GM23338 (cell line): ENCODE data around the gene NCKAP5.

Experiments
- EZH2 ChIP-seq: fragments of 200-600 bp; sonication (generic); IDR thresholded peaks from one replicate; pipeline ENCODE4 v1.8.0; 2017; ENCODE audit warnings: antibody characterized with exemption, mild to moderate bottlenecking, low read depth; ENCODE audit not compliant: unreplicated experiment
- JUNB ChIP-seq: IDR thresholded peaks from one replicate; pipeline ENCODE4 v1.6.1; 2016; ENCODE audit warnings: antibody characterized with exemption; ENCODE audit not compliant: unreplicated experiment
- ZNF331 ChIP-seq: fragments of 250-450 bp; sonication (Bioruptor Pico); IDR thresholded peaks from 2 replicates; pipeline ENCODE4 v1.5.0; 2020; ENCODE audit warnings: low read depth, mild to moderate bottlenecking, moderate library complexity
- TF ChIP-seq, protein P1 (sequence below), 2 experiments: fragments of 200-600 bp in 1 of 2; sonication (generic) in 1 of 2; conservative IDR thresholded peaks; 2 replicates each; pipeline versions ENCODE4 v1.5.1 to v1.6.1; 2016 to 2017; ENCODE audit warnings: antibody characterized with exemption in 2 of 2, low read depth in 2 of 2, mild to moderate bottlenecking in 2 of 2, moderate library complexity in 1 of 2
- TF ChIP-seq, protein P2 (sequence below): IDR thresholded peaks from one replicate; pipeline ENCODE4 v1.6.1; 2018; ENCODE audit warnings: antibody characterized with exemption; ENCODE audit not compliant: unreplicated experiment

DNA sequence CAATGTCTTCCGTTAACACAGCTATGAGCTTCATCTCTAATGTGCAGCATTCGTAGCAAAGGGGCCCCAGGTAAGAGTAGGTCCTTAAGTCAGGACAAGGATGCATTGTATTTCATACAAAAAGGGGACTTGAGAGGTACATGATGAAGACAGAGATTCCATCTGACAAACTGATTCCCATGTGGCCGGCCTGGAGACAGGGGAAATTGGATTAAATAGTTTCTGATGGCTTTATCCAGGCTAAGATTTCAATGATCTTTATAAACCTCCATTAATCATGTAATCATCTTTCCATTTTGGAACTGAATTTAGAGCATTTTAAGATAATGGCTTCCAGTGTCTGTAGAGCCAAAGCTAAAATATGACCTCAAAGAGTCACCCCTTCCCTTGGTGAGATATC lies 111.3 kb downstream of the NCKAP5 start:
- TF ChIP-seq, protein P1, sequence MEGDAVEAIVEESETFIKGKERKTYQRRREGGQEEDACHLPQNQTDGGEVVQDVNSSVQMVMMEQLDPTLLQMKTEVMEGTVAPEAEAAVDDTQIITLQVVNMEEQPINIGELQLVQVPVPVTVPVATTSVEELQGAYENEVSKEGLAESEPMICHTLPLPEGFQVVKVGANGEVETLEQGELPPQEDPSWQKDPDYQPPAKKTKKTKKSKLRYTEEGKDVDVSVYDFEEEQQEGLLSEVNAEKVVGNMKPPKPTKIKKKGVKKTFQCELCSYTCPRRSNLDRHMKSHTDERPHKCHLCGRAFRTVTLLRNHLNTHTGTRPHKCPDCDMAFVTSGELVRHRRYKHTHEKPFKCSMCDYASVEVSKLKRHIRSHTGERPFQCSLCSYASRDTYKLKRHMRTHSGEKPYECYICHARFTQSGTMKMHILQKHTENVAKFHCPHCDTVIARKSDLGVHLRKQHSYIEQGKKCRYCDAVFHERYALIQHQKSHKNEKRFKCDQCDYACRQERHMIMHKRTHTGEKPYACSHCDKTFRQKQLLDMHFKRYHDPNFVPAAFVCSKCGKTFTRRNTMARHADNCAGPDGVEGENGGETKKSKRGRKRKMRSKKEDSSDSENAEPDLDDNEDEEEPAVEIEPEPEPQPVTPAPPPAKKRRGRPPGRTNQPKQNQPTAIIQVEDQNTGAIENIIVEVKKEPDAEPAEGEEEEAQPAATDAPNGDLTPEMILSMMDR (conservative IDR thresholded peaks at IDR 0.05; ENCODE audit: low read depth in 2 of 2), result no peak
- TF ChIP-seq, protein P2, sequence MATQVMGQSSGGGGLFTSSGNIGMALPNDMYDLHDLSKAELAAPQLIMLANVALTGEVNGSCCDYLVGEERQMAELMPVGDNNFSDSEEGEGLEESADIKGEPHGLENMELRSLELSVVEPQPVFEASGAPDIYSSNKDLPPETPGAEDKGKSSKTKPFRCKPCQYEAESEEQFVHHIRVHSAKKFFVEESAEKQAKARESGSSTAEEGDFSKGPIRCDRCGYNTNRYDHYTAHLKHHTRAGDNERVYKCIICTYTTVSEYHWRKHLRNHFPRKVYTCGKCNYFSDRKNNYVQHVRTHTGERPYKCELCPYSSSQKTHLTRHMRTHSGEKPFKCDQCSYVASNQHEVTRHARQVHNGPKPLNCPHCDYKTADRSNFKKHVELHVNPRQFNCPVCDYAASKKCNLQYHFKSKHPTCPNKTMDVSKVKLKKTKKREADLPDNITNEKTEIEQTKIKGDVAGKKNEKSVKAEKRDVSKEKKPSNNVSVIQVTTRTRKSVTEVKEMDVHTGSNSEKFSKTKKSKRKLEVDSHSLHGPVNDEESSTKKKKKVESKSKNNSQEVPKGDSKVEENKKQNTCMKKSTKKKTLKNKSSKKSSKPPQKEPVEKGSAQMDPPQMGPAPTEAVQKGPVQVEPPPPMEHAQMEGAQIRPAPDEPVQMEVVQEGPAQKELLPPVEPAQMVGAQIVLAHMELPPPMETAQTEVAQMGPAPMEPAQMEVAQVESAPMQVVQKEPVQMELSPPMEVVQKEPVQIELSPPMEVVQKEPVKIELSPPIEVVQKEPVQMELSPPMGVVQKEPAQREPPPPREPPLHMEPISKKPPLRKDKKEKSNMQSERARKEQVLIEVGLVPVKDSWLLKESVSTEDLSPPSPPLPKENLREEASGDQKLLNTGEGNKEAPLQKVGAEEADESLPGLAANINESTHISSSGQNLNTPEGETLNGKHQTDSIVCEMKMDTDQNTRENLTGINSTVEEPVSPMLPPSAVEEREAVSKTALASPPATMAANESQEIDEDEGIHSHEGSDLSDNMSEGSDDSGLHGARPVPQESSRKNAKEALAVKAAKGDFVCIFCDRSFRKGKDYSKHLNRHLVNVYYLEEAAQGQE, result no peak
- TF ChIP-seq JUNB (no peak), ZNF331 (no peak), EZH2 (no peak)
